IMR-90 (cell line): ENCODE results near the gene MAMDC4. TPM values are rescaled to one million over a fixed set of nuclear protein-coding genes. Genes with fewer than 3 reads are reported as not detected.

Experiments
- ATAC-seq: fragments of 200-7000 bp; cut with Tn5 transposase; 2 replicates; pipeline ENCODE4 v1.9.1; 2020; ENCODE audit warnings: low read depth, mild to moderate bottlenecking, moderate library complexity
- BruUV-seq: library from RNA; stranded (reverse); fragments of 400-500 nt; replicated peaks from 2 replicates; lab custom pipeline; 2021; lab: Mats Ljungman, UMichigan
- CTCF ChIA-PET: fragments of 300-600 bp; formaldehyde crosslinking; extraction: SDS; loops from one replicate; lab custom pipeline; 2021; ENCODE audit warnings: antibody characterized with exemption; lab: Yijun Ruan, JAX
- POLR2A ChIA-PET: fragments of 300-600 bp; sonication (Branson Sonifier 250); formaldehyde crosslinking; loops from one replicate; lab custom pipeline; 2022; ENCODE audit warnings: antibody characterized with exemption; ENCODE audit not compliant: unreplicated experiment; lab: Charles Lee
- DNase-seq: peaks from one replicate; pipeline ENCODE4 v3.0.0; 2013
- H2AFZ ChIP-seq: replicated peaks from 2 replicates; pipeline ENCODE3; 2013; ENCODE audit warnings: low read length, mild to moderate bottlenecking; ENCODE audit not compliant: poor library complexity
- H2AK5ac ChIP-seq: 2 replicates; pipeline ENCODE4 v1.6.1; 2013; ENCODE audit warnings: low read depth, low read length, inconsistent platforms
- H2AK9ac ChIP-seq: replicated peaks from 2 replicates; pipeline ENCODE3; 2013; ENCODE audit warnings: mild to moderate bottlenecking, low read depth, low read length, moderate library complexity; ENCODE audit not compliant: poor library complexity
- H2BK120ac ChIP-seq: 2 replicates; pipeline ENCODE4 v1.6.1; 2013; ENCODE audit warnings: low read depth, low read length, inconsistent platforms
- H2BK15ac ChIP-seq: 3 replicates; pipeline ENCODE4 v1.6.1; 2013; ENCODE audit warnings: low read depth, low read length, inconsistent platforms
- H2BK20ac ChIP-seq: 2 replicates; pipeline ENCODE4 v1.6.1; 2013; ENCODE audit warnings: low read depth, mild to moderate bottlenecking, inconsistent platforms, low read length, moderate library complexity
- H2BK5ac ChIP-seq: 2 replicates; pipeline ENCODE4 v1.6.1; 2013; ENCODE audit warnings: mild to moderate bottlenecking, low read depth, low read length, inconsistent platforms; ENCODE audit not compliant: poor library complexity, severe bottlenecking
- H3K14ac ChIP-seq: replicated peaks from 2 replicates; pipeline ENCODE4 v1.6.1; 2013; ENCODE audit warnings: low read depth, low read length, inconsistent platforms
- H3K18ac ChIP-seq: 2 replicates; pipeline ENCODE4 v1.6.1; 2013; ENCODE audit warnings: low read depth, low read length, control low read depth
- H3K23ac ChIP-seq: 2 replicates; pipeline ENCODE4 v1.6.1; 2013; ENCODE audit warnings: low read depth, low read length, inconsistent platforms
- H3K27ac ChIP-seq: 2 replicates; pipeline ENCODE4 v1.5.1; 2013; ENCODE audit warnings: mild to moderate bottlenecking, control low read depth, low read length; ENCODE audit not compliant: insufficient read depth
- H3K27me3 ChIP-seq: 2 replicates; pipeline ENCODE4 v1.6.1; 2013; ENCODE audit warnings: low read length; ENCODE audit not compliant: control insufficient read depth, insufficient read depth
- H3K36me3 ChIP-seq: 2 replicates; pipeline ENCODE4 v1.6.1; 2013; ENCODE audit warnings: low read length, mixed read lengths; ENCODE audit not compliant: control insufficient read depth, insufficient read depth
- H3K4ac ChIP-seq: 2 replicates; pipeline ENCODE4 v1.6.1; 2013; ENCODE audit warnings: low read depth, low read length, inconsistent platforms
- H3K4me1 ChIP-seq: 2 replicates; pipeline ENCODE4 v1.6.1; 2013; ENCODE audit warnings: low read length, mixed read lengths; ENCODE audit not compliant: control insufficient read depth, insufficient read depth
- H3K4me2 ChIP-seq: 2 replicates; pipeline ENCODE4 v1.6.1; 2013; ENCODE audit warnings: low read depth, mild to moderate bottlenecking, control low read depth, low read length, moderate library complexity
- H3K4me3 ChIP-seq: 2 replicates; pipeline ENCODE4 v1.5.1; 2013; ENCODE audit warnings: low read depth, mild to moderate bottlenecking, control low read depth, low read length, moderate library complexity; ENCODE audit not compliant: insufficient read depth
- H3K56ac ChIP-seq: 2 replicates; pipeline ENCODE4 v1.6.1; 2013; ENCODE audit warnings: low read length, inconsistent platforms; ENCODE audit not compliant: insufficient read depth; ENCODE audit errors: extremely low read depth
- H3K79me1 ChIP-seq, 2 experiments: 2 replicates each; pipeline ENCODE4 v1.6.1; 2013; ENCODE audit warnings: low read length in 2 of 2, inconsistent platforms in 1 of 2, low read depth in 1 of 2
- H3K9ac ChIP-seq: 2 replicates; pipeline ENCODE4 v1.6.1; 2013; ENCODE audit warnings: low read depth, low read length, control low read depth
- H3K9me1 ChIP-seq: 2 replicates; pipeline ENCODE4 v1.6.1; 2013; ENCODE audit warnings: low read length, inconsistent platforms; ENCODE audit not compliant: insufficient read depth
- H3K9me3 ChIP-seq: 2 replicates; pipeline ENCODE4 v1.6.1; 2013; ENCODE audit warnings: low read length; ENCODE audit not compliant: control insufficient read depth, insufficient read depth
- H4K20me1 ChIP-seq: 2 replicates; pipeline ENCODE4 v1.6.1; 2013; ENCODE audit warnings: low read length, inconsistent platforms; ENCODE audit not compliant: insufficient read depth
- H4K5ac ChIP-seq: 2 replicates; pipeline ENCODE4 v1.6.1; 2013; ENCODE audit warnings: mild to moderate bottlenecking, low read depth, low read length, control low read depth
- H4K8ac ChIP-seq, 2 experiments: 2 replicates each; pipeline ENCODE4 v1.6.1; 2013; ENCODE audit warnings: low read depth in 2 of 2, low read length in 2 of 2, control low read depth in 1 of 2, inconsistent platforms in 1 of 2
- H4K91ac ChIP-seq: 2 replicates; pipeline ENCODE4 v1.6.1; 2013; ENCODE audit warnings: low read depth, low read length, inconsistent platforms; ENCODE audit not compliant: insufficient read depth
- BHLHE40 ChIP-seq: fragments of 150-350 bp; IDR thresholded peaks from 2 replicates; pipeline ENCODE4 v1.6.1; 2016; ENCODE audit warnings: mild to moderate bottlenecking, low read depth, low read length
- CEBPB ChIP-seq: IDR thresholded peaks from 2 replicates; pipeline ENCODE4 v1.6.1; 2012; ENCODE audit warnings: low read depth, low read length, improper control_type of control experiment
- CHD1 ChIP-seq: IDR thresholded peaks from 2 replicates; pipeline ENCODE4 v1.6.1; 2012; ENCODE audit warnings: low read depth, low read length, improper control_type of control experiment
- MAFK ChIP-seq: IDR thresholded peaks from 2 replicates; pipeline ENCODE4 v1.6.1; 2012; ENCODE audit warnings: low read depth, low read length, improper control_type of control experiment
- MAZ ChIP-seq: IDR thresholded peaks from 2 replicates; pipeline ENCODE4 v1.6.1; 2012; ENCODE audit warnings: low read depth, mild to moderate bottlenecking, low read length, improper control_type of control experiment, moderate library complexity, borderline replicate concordance
- MXI1 ChIP-seq: IDR thresholded peaks from 2 replicates; pipeline ENCODE4 v1.6.1; 2012; ENCODE audit warnings: low read depth, mild to moderate bottlenecking, low read length, moderate library complexity, borderline replicate concordance
- NFE2L2 ChIP-seq: fragments of 150-350 bp; IDR thresholded peaks from 2 replicates; pipeline ENCODE4 v1.6.1; 2016; ENCODE audit warnings: low read depth, mild to moderate bottlenecking, low read length
- RFX5 ChIP-seq: IDR thresholded peaks from 2 replicates; pipeline ENCODE4 v1.8.0; 2012; ENCODE audit warnings: low read depth, mild to moderate bottlenecking, low read length, moderate library complexity
- SMC3 ChIP-seq: fragments of 150-350 bp; IDR thresholded peaks from 2 replicates; pipeline ENCODE4 v1.6.1; 2016; ENCODE audit warnings: low read depth, mild to moderate bottlenecking, antibody characterized with exemption, low read length, moderate library complexity
- WGBS, 2 experiments: methylation state at CpG; one replicate each; pipeline versions ENCODE4 v1.1.5 to v1.1.7; 2013; ENCODE audit warnings: missing lambda C conversion rate in 2 of 2; ENCODE audit not compliant: insufficient read length in 1 of 2; ENCODE audit errors: extremely low coverage in 2 of 2; 5-methylcytosine and 5-hydroxymethylcytosine counted together
- dilution Hi-C: fragments of 300-500 bp; cut with HindIII; formaldehyde crosslinking; loops from one replicate; pipeline ENCODE4 v1.14.3; 2018; ENCODE audit warnings: low sequenced_read_pairs; ENCODE audit not compliant: unreplicated experiment
- in situ Hi-C: fragments of 300-500 bp; cut with MboI; formaldehyde crosslinking; loops from 3 replicates; pipeline ENCODE4 v1.14.3; 2019; ENCODE audit warnings: low sequenced_read_pairs, inconsistent platforms, mixed read lengths
- intact Hi-C: fragments of 100-400 bp; cut with micrococcal nuclease; formaldehyde crosslinking; loops from 2 replicates; pipeline ENCODE4 v1.10.0; 2022
- polyA plus RNA-seq, 3 experiments: library from polyadenylated mRNA; depleted of rRNA; stranded (reverse); fragments of >200 nt; gene quantifications; 2 replicates each; pipeline ENCODE4 v1.2.3, GENCODE V29; 2012; ENCODE audit warnings: low replicate concordance in 1 of 3
- total RNA-seq: library from RNA; depleted of rRNA; stranded (reverse); fragments of >200 nt; gene quantifications from 2 replicates; pipeline ENCODE4 v1.2.3, GENCODE V29; 2012
- TF ChIP-seq, protein P1 (sequence below): fragments of 150-350 bp; IDR thresholded peaks from 2 replicates; pipeline ENCODE4 v1.6.1; 2016; ENCODE audit warnings: low read depth, mild to moderate bottlenecking, low read length, moderate library complexity, borderline replicate concordance
- TF ChIP-seq, protein P2 (sequence below): conservative IDR thresholded peaks from 2 replicates; pipeline ENCODE4 v1.5.1; 2012; ENCODE audit warnings: mild to moderate bottlenecking, low read depth, low read length, improper control_type of control experiment

The MAMDC4 gene
- total and polyA plus RNA-seq, 2 of the 4 experiments (the other 2 are of a cell fraction) = 0.18 to 3.5 TPM

GRCh38 chr9:136845465-136846260 lies 6.5 kb upstream of the MAMDC4 start:
- ChIA-PET POLR2A (no interaction called here), CTCF (no interaction called here)
- Histone ChIP-seq H3K4me3 (no peak overlapping the region), H3K18ac (no peak overlapping the region), H2BK20ac (no peak overlapping the region), H3K9me1 (peaks cover 7% of the 10 kb centered on the region; the same call in 1 of the 2 replicates), H2BK5ac (no peak overlapping the region), H3K23ac (no peak overlapping the region), H3K27ac (no peak overlapping the region), H4K20me1 (peaks cover 36% of the 10 kb centered on the region), H2BK15ac (no peak overlapping the region), H4K8ac (no peak overlapping the region), H2AK5ac (no peak overlapping the region; the same call in 1 of the 2 replicates), H3K9me3 (peaks cover 6% of the 10 kb centered on the region; the same call in 1 of the 2 replicates), H3K4ac (no peak overlapping the region), H3K14ac (no peak overlapping the region), H3K36me3 (peaks cover 6% of the 10 kb centered on the region; the same call in 1 of the 2 replicates), H3K9ac (no peak overlapping the region), H3K56ac (no peak overlapping the region), H4K91ac (no peak overlapping the region), H3K27me3 (peaks cover 22% of the 10 kb centered on the region), H3K4me2 (no peak overlapping the region), H3K79me1 (peaks cover 9 to 24% of the 10 kb centered on the region in 2 experiments; a peak in 2 of 4 replicates), H2AFZ (no peak overlapping the region), H2AK9ac (no peak overlapping the region), H3K4me1 (peaks cover 18% of the 10 kb centered on the region), H4K5ac (no peak overlapping the region), H2BK120ac (no peak overlapping the region)
- TF ChIP-seq MAZ = no peak
- no peak for TF ChIP-seq MXI1
- no peak for TF ChIP-seq NFE2L2
- TF ChIP-seq SMC3 = no peak
- no peak for TF ChIP-seq MAFK
- no peak for TF ChIP-seq CEBPB
- TF ChIP-seq, protein P1, sequence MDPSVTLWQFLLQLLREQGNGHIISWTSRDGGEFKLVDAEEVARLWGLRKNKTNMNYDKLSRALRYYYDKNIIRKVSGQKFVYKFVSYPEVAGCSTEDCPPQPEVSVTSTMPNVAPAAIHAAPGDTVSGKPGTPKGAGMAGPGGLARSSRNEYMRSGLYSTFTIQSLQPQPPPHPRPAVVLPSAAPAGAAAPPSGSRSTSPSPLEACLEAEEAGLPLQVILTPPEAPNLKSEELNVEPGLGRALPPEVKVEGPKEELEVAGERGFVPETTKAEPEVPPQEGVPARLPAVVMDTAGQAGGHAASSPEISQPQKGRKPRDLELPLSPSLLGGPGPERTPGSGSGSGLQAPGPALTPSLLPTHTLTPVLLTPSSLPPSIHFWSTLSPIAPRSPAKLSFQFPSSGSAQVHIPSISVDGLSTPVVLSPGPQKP = no peak
- TF ChIP-seq, protein P2, sequence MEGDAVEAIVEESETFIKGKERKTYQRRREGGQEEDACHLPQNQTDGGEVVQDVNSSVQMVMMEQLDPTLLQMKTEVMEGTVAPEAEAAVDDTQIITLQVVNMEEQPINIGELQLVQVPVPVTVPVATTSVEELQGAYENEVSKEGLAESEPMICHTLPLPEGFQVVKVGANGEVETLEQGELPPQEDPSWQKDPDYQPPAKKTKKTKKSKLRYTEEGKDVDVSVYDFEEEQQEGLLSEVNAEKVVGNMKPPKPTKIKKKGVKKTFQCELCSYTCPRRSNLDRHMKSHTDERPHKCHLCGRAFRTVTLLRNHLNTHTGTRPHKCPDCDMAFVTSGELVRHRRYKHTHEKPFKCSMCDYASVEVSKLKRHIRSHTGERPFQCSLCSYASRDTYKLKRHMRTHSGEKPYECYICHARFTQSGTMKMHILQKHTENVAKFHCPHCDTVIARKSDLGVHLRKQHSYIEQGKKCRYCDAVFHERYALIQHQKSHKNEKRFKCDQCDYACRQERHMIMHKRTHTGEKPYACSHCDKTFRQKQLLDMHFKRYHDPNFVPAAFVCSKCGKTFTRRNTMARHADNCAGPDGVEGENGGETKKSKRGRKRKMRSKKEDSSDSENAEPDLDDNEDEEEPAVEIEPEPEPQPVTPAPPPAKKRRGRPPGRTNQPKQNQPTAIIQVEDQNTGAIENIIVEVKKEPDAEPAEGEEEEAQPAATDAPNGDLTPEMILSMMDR = no peak
- no peak for TF ChIP-seq RFX5
- no peak for TF ChIP-seq CHD1
- TF ChIP-seq BHLHE40 = no peak
- no TSS peak for BruUV-seq
- in situ Hi-C loops (no loop called here), dilution Hi-C loops (no loop called here), intact Hi-C loops (no loop called here)
- no peak for ATAC-seq
- 29% methylated on average over 49 of the region's 102 CpGs; no CpG with 5 or more reads in 1 of the 2 experiments for WGBS, 2 experiments
- no peak for DNase-seq
